HG03039 (cell line): Measurements from ENCODE around the gene GRIN2C.

Source experiments
- ATAC-seq: cut with Tn5 transposase; IDR thresholded peaks from one replicate; pipeline ENCODE4 v1.9.1; 2021; ENCODE audit warnings: mild to moderate bottlenecking, moderate library complexity; ENCODE audit not compliant: unreplicated experiment

GRIN2C gene

DNA sequence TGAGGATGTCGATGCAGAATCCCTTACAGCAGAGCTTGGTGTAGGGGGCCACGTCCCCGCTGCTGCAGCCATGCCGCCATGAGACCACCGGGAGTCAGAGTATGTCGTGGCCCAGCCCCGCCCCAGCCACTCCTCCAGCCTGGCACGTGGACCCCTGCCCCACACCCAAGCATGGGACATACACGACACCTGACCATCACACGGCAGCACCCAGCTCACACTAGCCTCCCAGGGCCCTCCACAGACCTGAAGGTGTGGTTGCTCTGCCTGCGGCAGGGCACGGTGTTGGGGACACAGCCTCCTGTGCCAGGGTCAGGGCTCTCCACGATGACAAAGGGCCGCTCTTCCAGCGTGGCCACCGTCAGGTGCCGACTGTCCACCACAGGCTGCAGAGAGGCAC is 9.4 kb downstream of the GRIN2C start:
- ATAC-seq: no peak

- no peak for ATAC-seq
These were observed 10.9 kb downstream of the GRIN2C start for GRCh38 chr17:74848656-74849399.

- ATAC-seq: no peak
These were observed 13.1 kb downstream of the GRIN2C start for GRCh38 chr17:74846621-74847020.

- no peak for ATAC-seq
These were observed 16.4 kb downstream of the GRIN2C start for GRCh38 chr17:74843352-74843627.

DNA sequence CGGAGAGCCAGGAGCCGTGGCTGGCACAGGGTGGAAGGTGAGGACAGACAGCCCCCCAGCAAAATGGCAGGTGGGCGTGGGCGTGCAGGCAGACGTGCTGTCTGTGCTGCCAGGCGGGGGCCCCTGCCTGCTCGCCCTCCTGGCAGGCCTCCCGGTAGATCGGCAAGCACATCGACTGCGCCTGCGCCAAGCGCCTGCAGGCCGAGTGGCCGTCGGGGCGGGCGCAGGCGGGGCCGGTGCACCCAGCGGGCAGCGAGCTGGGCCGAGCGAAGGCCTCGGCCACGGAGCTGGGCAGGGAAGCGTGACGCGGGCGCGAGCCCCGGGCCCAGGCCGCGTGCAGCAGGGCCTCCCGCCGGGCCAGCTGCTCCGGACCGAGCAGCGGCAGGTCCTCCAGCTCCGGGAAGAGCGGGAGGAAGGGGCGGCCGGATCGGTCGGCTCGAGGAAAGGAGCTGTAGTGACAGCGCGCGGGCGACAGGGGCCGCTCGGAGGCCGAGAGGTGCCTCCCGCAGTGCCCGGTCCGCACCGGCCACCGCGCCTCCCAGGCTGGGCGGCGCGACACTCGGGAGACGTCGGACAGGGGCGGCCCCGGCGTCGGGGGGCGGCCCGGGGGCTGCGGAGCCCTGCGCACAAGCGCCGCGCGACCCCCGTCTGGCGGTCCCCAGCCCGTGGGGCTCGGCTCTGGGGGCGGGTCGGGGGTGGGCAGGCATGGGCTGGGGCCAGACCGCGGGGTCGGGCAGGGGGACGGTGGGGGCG is 16.9 kb downstream of the GRIN2C start:
- ATAC-seq: no peak

- ATAC-seq: no peak
These were observed 17.5 kb downstream of the GRIN2C start for GRCh38 chr17:74842146-74842598.

DNA sequence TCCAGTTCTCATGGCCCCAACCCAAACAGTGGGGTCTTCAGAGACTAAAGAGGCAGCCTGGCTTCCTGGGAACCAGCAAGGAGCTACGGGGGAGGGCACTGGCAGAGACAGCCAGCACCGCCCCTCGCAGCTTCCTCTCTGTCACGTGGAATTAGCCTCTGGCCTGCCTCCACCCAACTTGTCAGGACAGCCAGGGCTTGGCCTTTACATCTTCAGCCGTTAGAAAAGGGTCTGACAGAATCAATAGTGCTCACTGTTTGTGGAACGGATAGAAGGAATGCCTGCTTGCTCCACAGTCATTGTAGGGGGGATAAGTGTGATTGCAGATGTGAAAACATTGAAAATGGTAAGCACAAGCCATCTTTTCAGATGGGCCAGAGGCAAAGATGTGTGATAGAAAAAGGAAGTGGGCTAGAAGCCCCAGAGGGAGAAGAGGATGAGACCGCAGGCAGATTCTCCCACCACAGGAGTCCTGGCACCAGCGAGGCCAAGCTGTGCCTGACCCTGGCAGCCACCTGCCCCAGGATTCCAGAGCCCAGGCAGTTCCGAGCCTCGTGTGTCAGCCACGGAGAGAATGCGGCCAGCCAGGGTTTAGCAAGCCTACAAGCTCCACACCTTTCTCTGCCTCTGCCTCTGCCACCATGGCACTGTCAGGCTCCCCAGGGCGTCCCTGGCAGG is 18.6 kb downstream of the GRIN2C start:
- ATAC-seq: no peak

GRCh38 chr17:74839990-74840852 is 19.5 kb downstream of the GRIN2C start:
- no peak for ATAC-seq

DNA sequence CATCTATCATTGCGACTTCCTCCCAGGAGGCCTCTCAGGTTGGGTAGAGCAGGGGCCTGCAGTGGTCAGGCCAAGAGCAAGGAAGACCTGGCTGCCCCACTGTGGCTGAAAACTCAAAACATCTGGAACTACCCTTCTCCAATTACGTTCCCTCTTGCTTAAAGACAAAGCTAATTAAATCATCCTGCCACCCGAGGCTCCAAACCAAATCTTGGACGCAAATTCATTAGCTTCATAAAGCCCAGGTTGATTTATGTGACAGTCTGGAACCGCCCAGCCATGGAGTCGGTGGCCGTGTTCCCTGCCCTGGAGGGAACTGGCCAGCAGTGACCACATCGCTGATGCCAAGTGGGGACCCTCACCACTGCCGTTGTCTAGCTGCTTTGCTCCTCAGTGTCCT is 21.4 kb downstream of the GRIN2C start:
- ATAC-seq: no peak

GRCh38 chr17:74836691-74837467 is 22.8 kb downstream of the GRIN2C start:
- ATAC-seq: no peak

DNA sequence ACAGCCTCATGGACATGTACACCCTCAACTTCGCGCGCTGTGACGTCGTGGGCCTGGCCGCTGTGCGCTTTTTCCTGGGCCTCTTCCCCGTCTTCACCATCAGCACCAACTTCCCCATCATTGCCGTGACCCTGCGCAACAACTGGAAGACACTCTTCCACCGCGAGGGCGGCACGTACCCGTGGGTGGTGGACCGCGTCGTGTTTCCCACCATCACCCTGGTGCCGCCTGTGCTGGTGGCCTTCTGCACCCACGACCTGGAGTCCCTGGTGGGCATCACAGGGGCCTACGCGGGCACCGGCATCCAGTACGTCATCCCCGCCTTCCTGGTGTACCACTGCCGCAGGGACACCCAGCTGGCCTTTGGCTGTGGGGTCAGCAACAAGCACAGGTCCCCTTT is 23.5 kb downstream of the GRIN2C start:
- no peak for ATAC-seq

DNA sequence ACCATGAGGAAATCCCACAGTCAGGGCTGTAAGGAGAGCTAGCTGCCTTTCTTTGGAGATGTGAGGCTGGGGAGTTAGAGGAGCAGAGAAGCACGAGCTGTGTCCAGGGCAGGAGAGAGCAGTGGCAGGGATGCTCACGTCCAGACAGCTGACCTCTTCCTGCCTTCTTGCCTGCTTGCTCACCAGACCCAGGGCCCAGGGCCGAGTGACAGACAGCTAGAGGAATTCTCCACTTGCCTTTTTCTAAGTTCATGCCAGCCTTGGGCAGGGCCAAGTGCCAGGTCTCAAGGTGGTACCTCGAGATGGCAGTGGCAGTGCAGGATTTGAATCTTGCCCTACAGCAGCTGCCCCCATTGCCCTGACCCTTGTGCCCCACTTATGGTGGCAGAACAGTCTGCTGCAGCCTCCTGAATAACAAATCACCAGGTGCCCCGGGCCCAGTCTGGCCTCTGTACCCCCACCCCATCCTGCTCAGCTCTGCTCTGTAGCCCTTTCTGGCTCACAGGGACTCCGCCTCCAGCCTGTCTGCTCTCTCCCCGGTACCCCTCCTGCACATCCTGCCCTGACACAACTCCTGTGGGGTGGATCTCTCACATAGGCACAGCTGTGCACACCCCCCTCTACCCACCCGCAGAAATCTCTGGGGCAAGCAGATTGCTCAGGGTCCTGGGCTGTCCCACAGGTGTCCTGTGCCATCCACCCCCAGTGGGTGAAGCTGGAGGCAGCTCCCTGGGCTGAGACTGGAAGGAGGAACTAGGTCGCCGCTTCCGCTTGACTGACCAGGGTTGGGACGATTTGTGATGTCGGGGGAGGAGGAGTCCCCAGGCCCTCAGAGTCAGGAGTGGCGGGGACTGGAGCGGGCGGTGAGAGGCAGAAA is 25.9 kb downstream of the GRIN2C start:
- no peak for ATAC-seq

- ATAC-seq: no peak
These were observed 27.3 kb downstream of the GRIN2C start for GRCh38 chr17:74832421-74832820.

DNA sequence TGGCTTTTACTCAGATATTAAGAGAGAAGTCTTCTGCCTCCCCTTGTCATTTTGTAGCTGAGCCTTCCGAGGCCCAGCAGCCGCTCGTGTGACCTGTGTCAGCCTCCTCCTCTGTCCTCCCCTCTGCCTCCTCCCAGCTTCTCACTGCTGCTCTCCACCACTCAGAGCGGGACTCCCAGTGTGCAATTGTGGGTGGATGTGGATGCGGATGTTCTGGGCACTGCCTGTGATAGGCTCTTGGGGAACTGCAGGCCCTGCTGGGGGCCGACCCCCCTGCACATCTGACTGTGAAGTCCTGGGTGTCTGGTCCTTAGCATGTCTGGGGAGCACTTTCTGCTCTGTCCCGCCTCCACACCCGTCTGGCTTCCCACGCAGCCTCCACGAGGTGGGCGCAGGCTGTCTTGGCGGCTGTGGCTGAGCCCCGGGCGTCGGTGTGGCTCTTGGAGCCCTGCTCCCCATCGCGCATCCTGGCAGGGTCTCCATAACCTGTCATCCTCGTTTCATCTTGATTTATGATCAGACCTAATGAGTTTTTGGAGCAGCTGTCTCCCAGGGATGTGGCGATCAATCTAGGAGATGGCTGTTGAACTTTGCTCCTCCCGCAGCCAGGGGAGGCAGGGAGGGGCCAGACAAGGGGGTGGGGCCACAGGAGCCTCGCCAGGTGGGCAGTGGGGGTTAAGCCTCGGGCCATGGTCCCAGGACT is 28.1 kb downstream of the GRIN2C start:
- ATAC-seq: no peak

DNA sequence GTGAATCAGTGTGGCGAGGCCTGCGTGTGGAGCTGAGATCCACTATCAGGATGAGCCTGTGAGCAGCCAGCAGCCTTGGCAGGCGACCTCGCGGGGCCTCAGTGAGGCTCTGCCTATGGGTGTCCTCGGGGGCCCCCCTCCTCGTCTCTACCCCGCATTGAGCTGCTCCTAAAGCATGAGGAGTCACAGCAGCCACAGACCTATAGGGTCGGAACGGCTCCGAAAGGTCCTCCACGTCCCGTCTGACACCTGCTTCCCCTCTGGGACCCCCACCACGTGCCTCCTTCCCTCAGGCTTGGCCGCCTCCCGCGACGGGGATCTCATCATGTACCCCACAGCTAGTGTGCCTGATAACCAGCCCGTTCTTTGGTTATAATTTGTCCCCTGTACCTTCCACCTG is 28.8 kb downstream of the GRIN2C start:
- no peak for ATAC-seq

- no peak for ATAC-seq
These were observed 31.9 kb downstream of the GRIN2C start for GRCh38 chr17:74827800-74828199.

DNA sequence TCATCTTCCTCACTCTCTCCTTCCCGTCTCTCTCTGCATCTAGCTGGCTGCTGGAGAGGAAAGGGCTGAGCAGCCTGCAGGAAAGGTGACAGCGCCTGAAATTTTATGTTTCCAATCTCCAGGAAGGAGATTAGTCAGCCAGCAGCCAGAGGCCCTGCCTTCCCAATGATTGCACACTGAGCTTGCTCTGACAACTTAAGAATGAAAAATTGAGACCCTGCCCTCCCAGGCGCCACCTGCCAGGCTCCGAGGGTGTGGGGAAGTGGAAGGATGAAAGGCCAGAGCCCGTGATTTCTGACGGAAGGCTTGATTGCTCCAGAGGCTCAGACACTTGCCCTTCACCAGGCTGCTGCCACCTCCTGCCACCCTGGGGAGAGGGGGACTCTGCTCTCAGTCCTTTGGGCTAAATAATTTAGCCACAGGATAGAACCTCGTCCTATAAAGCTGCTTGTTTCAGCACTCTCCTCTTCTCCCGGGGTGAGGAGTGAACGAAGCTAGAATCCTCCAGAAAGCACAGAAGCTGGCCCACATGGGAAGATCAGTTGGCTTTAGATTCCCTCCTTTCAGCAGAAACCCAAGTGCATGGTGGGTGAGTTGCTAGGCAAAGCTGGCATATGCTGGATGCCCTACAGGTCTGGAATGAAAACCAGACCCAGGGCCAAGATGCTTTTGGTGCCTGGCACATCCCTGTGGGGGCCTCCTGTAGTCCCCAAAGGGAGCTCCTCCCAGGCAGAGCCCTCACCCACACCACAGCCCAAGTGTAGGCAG is 33.5 kb downstream of the GRIN2C start:
- no peak for ATAC-seq
